Cardiac fibroblast (primary cell): ENCODE measurements around the gene C4orf36.

Experiments used
- DNase-seq, 2 donors: peaks; one replicate each; pipeline versions ENCODE4 v3.0.0 to v3.0.0-alpha.2; 2010; ENCODE audit warnings: low read depth in 2 of 2
- H3K4me3 ChIP-seq, 2 donors: replicated peaks in 1 of 2; 1 replicate in 1 of 2; 2 replicates in 1 of 2; pipeline ENCODE4 v1.5.1; 2011; ENCODE audit warnings: low read depth in 2 of 2, low read length in 2 of 2, mild to moderate bottlenecking in 2 of 2, moderate library complexity in 1 of 2
- CTCF ChIP-seq: IDR thresholded peaks from one replicate; pipeline ENCODE4 v1.5.1; 2011; ENCODE audit warnings: low read depth, mild to moderate bottlenecking, low read length, inconsistent platforms

Gene C4orf36

GRCh38 chr4:86896596-86896995 is 4.4 kb upstream of the C4orf36 start:
- no peak for TF ChIP-seq CTCF
- DNase-seq: peak in 1 of 2 donors; percentile 25
- no peak overlapping the region for H3K4me3 ChIP-seq

- TF ChIP-seq CTCF: peak; percentile 58
- DNase-seq: peak; percentile 84 to 85
- H3K4me3 ChIP-seq: no peak overlapping the region
Observed at GRCh38 chr4:86895692-86896488, 3.7 kb upstream of the C4orf36 start.

- no peak for TF ChIP-seq CTCF
- no peak overlapping the region for H3K4me3 ChIP-seq
- DNase-seq: peak; percentile 28 to 63
Observed at GRCh38 chr4:86894455-86894854, 2.2 kb upstream of the C4orf36 start.

- H3K4me3 ChIP-seq: no peak overlapping the region
- TF ChIP-seq CTCF: no peak
- DNase-seq: no peak
Observed at GRCh38 chr4:86893136-86893535, 914 bp upstream of the C4orf36 start.

GRCh38 chr4:86892636-86892960 is 376 bp upstream of the C4orf36 start:
- no peak for TF ChIP-seq CTCF
- DNase-seq: no peak
- peak overlapping the region; percentile 71 to 77 for H3K4me3 ChIP-seq

- H3K4me3 ChIP-seq: no peak overlapping the region
- no peak for DNase-seq
- TF ChIP-seq CTCF: no peak
Observed at GRCh38 chr4:86890790-86891189, 1.4 kb downstream of the C4orf36 start.

- no peak overlapping the region for H3K4me3 ChIP-seq
- DNase-seq: no peak
- no peak for TF ChIP-seq CTCF
Observed at GRCh38 chr4:86879641-86880040, 12.6 kb downstream of the C4orf36 start.
